H1 (cell line): Measurements from ENCODE around the gene VSIR. TPM values are rescaled to one million over a fixed set of nuclear protein-coding genes. Genes with fewer than 3 reads are reported as not detected.

Source experiments
- CHD7 ChIP-seq: fragments of 300-600 bp; sonication (generic); IDR thresholded peaks from 2 replicates; pipeline ENCODE4 v1.7.1; 2012; ENCODE audit warnings: low read length, moderate library complexity, mild to moderate bottlenecking, inconsistent platforms; ENCODE audit not compliant: insufficient replicate concordance
- HDAC2 ChIP-seq, 2 experiments: fragments of 300-600 bp in 1 of 2; sonication (generic) in 1 of 2; IDR thresholded peaks; 2 replicates each; pipeline ENCODE4 v1.6.1; 2011 to 2012; ENCODE audit warnings: low read depth in 2 of 2, low read length in 2 of 2, mild to moderate bottlenecking in 2 of 2, moderate library complexity in 2 of 2, borderline replicate concordance in 1 of 2, inconsistent platforms in 1 of 2
- POLR2AphosphoS5 ChIP-seq: IDR thresholded peaks from 2 replicates; pipeline ENCODE4 v1.6.1; 2011; ENCODE audit warnings: low read depth, low read length
- RBBP5 ChIP-seq: IDR thresholded peaks from 2 replicates; pipeline ENCODE4 v1.7.1; 2012; ENCODE audit warnings: low read depth, mild to moderate bottlenecking, inconsistent platforms, low read length, moderate library complexity, borderline replicate concordance
- polyA plus RNA-seq, 7 experiments: library from polyadenylated mRNA; depleted of rRNA in 3 of 7; stranded (reverse) in 5 of 7; unstranded in 2 of 7; fragments of >200 nt in 5 of 7; fragments of 200-250 nt in 2 of 7; gene quantifications; 1 replicate in 5 of 7; 2 replicates in 1 of 7; 4 replicates in 1 of 7; pipeline versions ENCODE4 v1.2.1 to v1.2.3, GENCODE V29; 2011 to 2013; ENCODE audit warnings: missing spikeins in 2 of 7, mixed read lengths in 2 of 7
- total RNA-seq: library from RNA; stranded (reverse); fragmentation: NEBNext Ultra II Directional; extraction: Animal tissue kit (Norgen Biotek cat#: 25700); gene quantifications from 2 replicates; pipeline ENCODE4 v1.2.1, GENCODE V29; 2021
- TF ChIP-seq, protein P1 (sequence below): IDR thresholded peaks from 2 replicates; pipeline ENCODE4 v1.6.1; 2012; ENCODE audit warnings: inconsistent platforms

The VSIR gene
- total and polyA plus RNA-seq, 2 of the 8 experiments (the other 6 are each of a cell fraction or from before 2014, with no cell fraction given): 0.33 TPM; not detected in 1

DNA sequence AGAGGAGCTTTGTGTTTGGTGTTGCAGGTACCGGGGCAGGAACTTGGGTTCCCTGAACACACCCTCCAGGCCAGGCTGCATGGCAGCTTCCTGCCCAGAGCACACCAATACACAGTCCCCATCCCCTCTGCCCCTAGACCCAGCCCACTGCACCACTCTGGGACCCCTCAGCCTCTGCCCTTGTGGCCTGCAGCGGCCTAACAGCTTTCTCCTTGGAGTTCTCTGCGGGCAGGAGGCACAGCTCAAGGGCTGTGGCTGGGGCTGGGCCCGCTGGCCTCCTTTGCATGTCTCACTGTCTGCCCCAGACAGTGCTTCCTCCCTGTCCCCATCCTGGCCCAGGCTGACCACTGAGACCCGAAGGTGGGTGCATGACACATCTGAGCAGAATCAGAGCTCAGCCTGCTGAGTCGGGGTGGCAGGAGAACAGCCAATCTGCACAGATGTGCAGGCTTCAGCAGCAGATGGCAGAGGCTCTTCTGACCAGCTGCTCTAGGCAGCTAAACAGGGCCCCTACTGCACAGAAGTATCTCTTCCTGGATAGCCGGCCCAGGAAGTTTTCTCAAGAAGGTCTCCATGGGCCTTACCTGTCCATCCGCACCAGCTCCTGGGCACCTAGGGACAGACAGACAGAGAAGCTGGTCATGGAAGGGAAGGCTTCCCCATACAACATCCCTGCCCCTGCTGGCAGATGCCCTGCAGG, 20.8 kb downstream of the VSIR start (continued):
- TF ChIP-seq CHD7 (no peak), HDAC2 (IDR thresholded peaks at IDR 0.05; ENCODE audit: borderline replicate concordance in 1 of 2, low read depth in 2 of 2, low read length in 2 of 2) (no peak), RBBP5 (no peak), POLR2AphosphoS5 (no peak)
- TF ChIP-seq, protein P1, sequence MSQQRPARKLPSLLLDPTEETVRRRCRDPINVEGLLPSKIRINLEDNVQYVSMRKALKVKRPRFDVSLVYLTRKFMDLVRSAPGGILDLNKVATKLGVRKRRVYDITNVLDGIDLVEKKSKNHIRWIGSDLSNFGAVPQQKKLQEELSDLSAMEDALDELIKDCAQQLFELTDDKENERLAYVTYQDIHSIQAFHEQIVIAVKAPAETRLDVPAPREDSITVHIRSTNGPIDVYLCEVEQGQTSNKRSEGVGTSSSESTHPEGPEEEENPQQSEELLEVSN: no peak
- TF ChIP-seq, all 59 proteins: peak for 0
